Measurements from ENCODE around the gene RNASE13.
"Not testable (repeated sequence)": the region's sequence is repeated elsewhere in the genome, so short reads cannot be mapped to it uniquely, and the experiment has no call there.

The RNASE13 gene

DNA sequence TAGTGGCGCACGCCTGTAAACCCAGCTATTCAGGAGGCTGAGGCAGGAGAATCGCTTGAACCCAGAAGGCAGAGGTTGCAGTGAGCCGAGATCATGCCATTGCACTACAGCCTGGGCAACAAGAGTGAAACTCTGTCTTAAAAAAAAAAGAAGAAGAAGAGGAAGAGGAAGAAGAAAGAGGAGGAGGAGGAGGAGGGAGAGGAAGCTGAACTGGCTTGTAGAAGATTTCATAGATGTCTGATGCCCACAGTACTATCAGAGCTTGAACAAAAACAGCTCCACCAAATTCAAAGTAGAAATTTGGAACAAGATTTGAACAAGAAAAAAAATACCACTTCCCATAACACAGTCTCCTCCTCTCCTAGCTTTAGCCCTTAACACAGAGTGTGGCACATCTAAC lies 49.0 kb downstream of the RNASE13 start:
- CTCF ChIA-PET: interaction anchor here (0.6 to 1.1 kb wide), 3 partner anchors 15 to 1127 kb away, joined by 3 to 6 read pairs (median 3); no protein-coding TSS in a partner anchor
- H3K9me3 ChIP-seq (ENCODE audit: control insufficient read depth, insufficient read depth, low read depth, low read length); POLR2A ChIA-PET; H3K36me3 ChIP-seq (ENCODE audit: control insufficient read depth in 2 of 2, insufficient read depth in 1 of 2, low read length in 2 of 2); H3K4me1 ChIP-seq (ENCODE audit: control insufficient read depth, insufficient read depth, low read length); H3K27ac ChIP-seq (ENCODE audit: extremely low read depth, low read depth, low read length); H3K4me3 ChIP-seq (ENCODE audit: low read depth, low read length): not testable (repeated sequence)
- TF ChIP-seq, protein P1, sequence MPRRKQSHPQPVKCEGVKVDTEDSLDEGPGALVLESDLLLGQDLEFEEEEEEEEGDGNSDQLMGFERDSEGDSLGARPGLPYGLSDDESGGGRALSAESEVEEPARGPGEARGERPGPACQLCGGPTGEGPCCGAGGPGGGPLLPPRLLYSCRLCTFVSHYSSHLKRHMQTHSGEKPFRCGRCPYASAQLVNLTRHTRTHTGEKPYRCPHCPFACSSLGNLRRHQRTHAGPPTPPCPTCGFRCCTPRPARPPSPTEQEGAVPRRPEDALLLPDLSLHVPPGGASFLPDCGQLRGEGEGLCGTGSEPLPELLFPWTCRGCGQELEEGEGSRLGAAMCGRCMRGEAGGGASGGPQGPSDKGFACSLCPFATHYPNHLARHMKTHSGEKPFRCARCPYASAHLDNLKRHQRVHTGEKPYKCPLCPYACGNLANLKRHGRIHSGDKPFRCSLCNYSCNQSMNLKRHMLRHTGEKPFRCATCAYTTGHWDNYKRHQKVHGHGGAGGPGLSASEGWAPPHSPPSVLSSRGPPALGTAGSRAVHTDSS (tag by site-specific recombination; IDR thresholded peaks at IDR 0.05): peak; percentile 47; the same call in 1 of the 2 replicates

Data from HEK293 (cell line).